GM18508 (cell line): ENCODE data around the gene ZNF20.

Experiments
- ATAC-seq: cut with Tn5 transposase; IDR thresholded peaks from one replicate; pipeline ENCODE4 v1.9.1; 2021; ENCODE audit warnings: moderate number of reproducible peaks; ENCODE audit not compliant: insufficient read depth, unreplicated experiment

Gene ZNF20

DNA sequence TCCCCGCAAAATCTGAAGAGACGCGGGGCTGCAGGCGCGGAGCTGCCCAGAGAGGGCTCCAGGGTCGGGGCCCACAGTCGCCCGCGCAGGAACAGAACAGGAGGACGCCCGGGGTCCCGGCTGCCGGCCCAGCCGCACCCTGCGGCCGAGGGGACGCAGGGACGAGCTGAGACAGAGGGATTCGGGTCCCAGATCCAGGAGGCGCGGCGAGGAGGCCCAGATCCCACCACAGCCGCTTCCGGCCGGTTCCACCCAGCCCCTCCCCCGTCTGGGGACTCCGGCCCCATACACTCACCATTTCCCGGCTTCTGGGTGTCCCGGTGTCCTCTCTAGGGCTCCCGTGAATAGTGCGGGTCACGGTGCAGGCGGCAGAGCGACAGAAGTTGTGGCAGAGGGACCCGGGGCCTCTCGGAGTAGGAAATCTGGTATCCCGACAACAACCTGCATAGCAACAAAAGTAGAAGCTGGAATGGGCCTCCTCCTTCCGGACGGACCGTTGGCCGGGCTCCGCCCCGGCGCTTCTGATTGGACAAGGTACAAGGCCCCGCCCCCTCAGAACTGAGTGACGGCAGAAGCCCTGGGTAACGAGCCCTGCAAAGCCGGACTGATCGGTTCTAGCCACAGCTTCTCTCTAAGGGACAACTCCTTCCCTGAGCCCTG is at the start of gene ZNF20:
TSS of gene ZNF20 (minus strand) at position 466 of the 660 bp plus-strand sequence. CDS start at position 298, 168 bp downstream.
- ATAC-seq: no peak

DNA sequence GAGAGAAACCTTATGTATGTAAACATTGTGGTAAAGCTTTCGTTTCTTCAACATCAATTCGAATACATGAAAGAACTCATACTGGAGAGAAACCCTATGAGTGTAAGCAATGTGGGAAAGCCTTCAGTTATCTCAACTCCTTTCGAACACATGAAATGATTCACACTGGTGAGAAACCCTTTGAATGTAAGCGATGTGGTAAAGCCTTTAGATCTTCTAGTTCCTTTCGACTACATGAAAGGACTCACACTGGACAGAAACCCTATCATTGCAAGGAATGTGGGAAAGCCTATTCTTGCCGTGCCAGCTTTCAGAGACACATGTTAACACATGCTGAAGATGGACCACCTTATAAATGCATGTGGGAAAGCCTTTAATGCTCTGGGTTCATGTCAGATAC is 47.5 kb upstream of the ZNF20 start:
- ATAC-seq: no peak

- no peak for ATAC-seq
These were observed 40.2 kb upstream of the ZNF20 start for GRCh38 chr19:12180377-12180776.

DNA sequence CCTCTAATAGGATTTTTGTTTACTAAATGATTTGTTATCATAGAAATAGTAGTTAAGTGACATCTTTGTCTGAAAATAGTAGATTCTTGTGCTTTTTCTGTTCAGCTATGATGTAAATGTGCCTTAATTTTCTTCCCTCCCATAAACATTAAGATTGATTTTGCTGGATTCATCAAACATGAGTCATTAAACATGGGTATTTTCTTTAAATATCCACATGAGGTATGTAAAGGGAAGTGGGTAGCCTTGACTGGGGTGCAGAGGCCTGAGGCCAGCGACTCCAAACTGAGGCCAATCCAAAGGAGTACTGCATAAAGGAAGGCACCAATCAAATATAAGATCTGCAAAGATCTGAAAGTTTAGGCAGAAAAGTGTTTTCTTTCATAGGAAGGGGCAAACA is 26.5 kb upstream of the ZNF20 start:
- no peak for ATAC-seq

DNA sequence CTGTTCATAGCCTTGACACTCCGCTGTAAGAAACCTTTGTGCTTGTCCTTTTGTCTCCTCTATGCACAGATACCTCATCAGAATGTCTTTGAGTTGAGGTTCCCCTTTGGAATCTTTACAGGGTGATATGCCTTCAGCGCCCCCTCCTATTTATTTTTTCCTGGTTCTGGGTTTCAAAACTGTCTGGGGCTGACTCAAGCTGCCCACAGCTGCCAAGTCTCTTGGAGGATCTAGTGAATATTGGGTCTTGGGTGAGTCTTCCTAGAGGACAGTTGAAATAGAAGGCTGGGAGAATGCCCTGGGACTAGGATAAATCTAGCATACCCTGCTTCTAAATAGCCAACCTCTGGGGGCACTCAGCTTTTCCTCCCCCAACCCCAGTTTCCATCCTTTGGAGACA is 23.7 kb upstream of the ZNF20 start:
- ATAC-seq: no peak

DNA sequence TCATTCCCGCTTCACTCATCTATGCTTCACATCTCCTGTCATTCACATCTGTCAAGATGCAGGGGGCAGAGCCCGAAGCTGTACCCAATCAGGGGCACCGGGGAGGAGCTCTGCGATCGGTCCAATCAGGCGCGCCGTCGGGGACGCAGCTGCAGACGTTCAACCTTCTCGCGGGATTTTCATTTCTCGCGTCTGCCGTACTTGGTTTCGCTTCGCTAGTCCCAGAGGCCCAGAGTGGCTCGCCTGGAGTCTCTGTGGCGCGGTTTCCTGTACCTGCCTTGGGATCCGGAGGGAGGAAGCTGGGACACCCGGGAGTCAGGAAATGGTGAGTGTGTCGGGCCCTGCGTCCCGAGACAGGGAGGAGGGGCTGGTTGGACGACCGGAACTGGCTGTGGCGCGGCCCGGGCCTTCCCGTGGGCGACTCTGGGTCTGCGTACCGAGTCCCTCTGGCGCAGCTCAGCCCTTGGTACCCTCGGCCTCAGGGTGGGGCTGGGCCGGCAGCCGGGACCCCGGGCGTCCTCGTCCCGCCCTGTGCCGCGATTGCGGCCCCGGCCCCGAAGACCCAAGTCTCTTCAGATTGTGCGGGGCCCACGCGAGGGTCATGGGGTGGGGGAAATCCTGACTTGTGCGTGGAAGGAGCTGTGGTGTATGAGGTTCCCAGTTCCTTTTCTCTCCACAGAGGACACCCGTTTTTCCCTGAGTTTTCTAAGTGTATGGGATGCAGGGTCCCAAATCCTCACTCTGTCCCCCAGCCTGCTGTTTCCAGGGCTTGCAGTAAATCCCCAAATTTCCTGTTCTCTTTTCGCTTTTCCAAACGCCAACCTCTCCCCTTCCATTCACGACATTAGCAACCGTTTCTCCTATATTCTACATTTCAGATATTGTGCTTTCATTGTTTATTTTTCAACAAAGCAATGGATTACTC is 23.0 kb upstream of the ZNF20 start, which contains the start of gene ZNF136:
TSS of gene ZNF136 (plus strand) at position 215 of the 925 bp plus-strand sequence. CDS start at position 323, 108 bp downstream.
- peak; percentile 87 for ATAC-seq

GRCh38 chr19:12162513-12162881 is 22.3 kb upstream of the ZNF20 start:
- no peak for ATAC-seq

GRCh38 chr19:12159773-12160414 is 19.7 kb upstream of the ZNF20 start:
- ATAC-seq: no peak

- no peak for ATAC-seq
These were observed 16.3 kb upstream of the ZNF20 start, which contains the start of gene ZNF625 for GRCh38 chr19:12156223-12157058. Gene ZNF625, minus strand, starts transcription at chr19:12156734. Its CDS starts 176 bp downstream, at chr19:12156558.

GRCh38 chr19:12155324-12155860 is 15.2 kb upstream of the ZNF20 start:
- ATAC-seq: no peak

GRCh38 chr19:12145348-12145747 is 5.2 kb upstream of the ZNF20 start:
- ATAC-seq: no peak

GRCh38 chr19:12141405-12141736 is 1.2 kb upstream of the ZNF20 start:
- ATAC-seq: no peak

DNA sequence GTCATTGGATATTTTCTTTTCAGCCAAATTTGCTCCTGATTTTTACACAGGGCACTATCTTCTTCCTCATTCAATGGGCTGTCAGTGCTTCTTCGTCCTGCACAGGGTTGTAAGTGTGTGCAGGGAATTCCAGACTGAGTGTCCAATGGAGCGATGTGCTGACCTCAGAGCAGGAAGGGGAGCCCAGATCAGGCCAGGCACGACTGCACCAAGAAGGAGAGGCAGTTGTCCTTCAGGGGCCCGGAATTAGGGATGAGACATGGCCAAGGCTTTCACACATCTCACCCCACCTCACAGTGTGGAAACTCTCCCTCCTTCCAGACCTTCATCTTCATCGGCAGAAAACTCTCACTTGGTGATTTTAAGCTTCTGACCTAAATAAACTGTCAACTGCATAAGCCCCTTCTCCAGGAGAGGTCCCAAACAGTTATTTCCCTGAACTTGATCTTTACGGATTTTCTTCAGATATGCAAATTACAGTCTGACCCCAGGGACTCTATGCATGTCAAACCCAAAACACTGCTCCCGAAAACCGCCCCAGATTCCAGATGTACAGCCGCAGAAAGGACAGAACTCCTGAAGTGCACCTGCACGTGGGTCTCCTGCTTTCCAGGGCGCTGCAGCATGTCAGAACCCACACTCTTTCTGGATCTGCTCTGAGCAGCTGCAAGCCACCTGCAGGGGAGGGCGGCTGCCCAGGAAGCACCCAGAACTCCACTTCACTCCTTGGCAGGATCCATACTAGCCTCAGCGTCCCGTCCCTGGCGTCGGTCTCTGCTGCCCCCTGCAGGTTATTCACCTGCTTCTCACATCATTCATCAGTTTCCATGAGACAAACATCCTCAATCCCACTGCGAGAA is 625 bp upstream of the ZNF20 start:
- ATAC-seq: no peak

DNA sequence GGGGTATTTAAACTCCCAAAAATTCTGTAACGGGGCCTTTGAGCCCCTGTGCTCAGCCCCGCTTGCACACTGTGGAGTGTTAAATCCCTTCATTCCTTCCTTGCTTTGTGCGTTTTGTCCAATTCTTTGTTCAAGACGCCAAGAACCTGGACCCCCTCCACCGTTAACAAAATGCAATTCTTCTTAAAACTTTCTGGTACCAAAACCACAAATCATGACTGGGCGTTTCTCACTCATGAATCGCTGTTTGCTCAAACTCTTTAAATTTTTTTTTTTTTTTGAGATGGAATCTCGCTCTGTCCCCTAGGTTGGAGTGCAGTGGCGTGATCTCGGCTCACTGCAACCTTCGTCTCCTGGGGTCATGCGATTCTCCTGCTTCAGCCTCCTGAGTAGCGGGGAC is 881 bp downstream of the ZNF20 start:
- no peak for ATAC-seq

GRCh38 chr19:12137221-12137940 is 2.8 kb downstream of the ZNF20 start:
- ATAC-seq: no peak

GRCh38 chr19:12133069-12133468 is 7.1 kb downstream of the ZNF20 start:
- no peak for ATAC-seq

DNA sequence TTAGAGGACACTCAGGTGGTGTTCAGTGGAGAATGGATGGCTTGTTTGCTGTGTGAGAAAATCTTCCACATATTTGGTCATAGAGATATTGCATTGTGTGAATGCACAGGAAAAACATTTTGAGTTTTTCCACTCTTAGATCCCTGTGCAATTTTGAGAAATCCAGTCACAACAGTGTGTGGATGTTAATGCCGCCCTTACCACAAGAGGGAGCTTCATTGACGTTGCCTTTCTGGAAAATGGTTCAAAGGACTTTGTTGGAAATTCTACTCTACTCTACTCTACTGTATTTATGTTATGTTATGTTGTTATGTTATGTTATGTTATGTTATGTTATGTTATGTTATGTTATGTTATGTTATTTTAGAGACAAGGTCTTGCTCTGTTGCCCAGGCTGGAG is 13.4 kb downstream of the ZNF20 start:
- no peak for ATAC-seq

DNA sequence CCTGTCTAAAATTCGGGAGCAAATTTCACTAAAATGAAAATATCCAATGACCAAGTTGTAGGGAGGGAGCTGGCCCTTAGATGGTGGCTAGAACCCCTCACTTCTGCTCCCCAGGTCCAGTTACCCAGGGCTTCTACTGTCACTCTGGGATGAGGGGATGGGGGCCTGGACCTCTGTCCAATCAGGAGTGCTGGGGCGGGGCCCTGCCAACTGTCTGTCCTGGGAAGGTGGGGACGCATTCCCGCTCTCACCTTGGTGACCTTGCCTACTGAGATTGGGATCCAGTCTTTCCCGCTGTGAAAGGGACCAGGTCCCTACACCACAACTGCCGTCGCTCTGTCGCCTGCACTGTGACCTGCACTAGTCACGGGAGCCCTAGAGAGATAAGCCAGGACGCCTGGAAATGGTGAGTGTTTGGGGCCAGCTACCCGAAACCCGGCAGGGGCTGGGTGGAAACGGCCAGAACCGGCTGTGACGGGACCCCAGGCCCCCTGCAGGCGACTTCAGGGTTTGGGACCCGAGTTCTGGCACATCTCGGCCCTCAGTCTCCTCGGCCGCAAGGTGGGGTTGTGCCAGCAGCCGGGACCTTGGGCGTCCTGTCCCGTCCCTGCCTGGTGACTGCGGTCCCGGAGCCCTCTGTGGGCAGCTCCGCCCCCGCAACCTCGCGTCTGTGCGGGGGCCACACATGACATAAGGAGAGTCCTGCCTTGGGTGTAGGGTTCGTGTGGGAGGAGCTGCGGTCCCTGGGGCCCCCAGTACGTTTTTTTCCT is 22.8 kb downstream of the ZNF20 start:
- ATAC-seq: no peak
